Right renal cortex interstitium (tissue), 3 donors: ENCODE measurements around the gene USP12. TPM values are rescaled to one million over a fixed set of nuclear protein-coding genes. Genes with fewer than 3 reads are reported as not detected.
"Not testable (repeated sequence)": the region's sequence is repeated elsewhere in the genome, so short reads cannot be mapped to it uniquely, and the experiment has no call there.

Source experiments
- DNase-seq, 3 donors: peaks; one replicate each; pipeline ENCODE4 v3.0.0-alpha.2; 2013; ENCODE audit warnings: low read depth in 3 of 3, low spot score in 2 of 3
- polyA plus RNA-seq, 3 donors: library from polyadenylated mRNA; unstranded; fragments of 120-200 nt; gene quantifications; one replicate each; pipeline ENCODE4 v1.2.1, GENCODE V29; 2013; ENCODE audit not compliant: insufficient read length in 3 of 3

The USP12 gene
- polyA plus RNA-seq = 10 to 100 TPM; 32.2 to 36.9 (median 35.5) TPM

- DNase-seq = peak in 1 of 3 donors; percentile 24
Observed at GRCh38 chr13:27171244-27171826, at the start of gene USP12. Gene USP12 (minus strand): TSS chr13:27171811. CDS start chr13:27171639, 172 bp downstream.

- no peak for DNase-seq
Observed at GRCh38 chr13:27219611-27220010, 48.0 kb upstream of the USP12 start.

- not testable (repeated sequence) for DNase-seq
Observed at GRCh38 chr13:27218861-27219260, 47.2 kb upstream of the USP12 start.

GRCh38 chr13:27217791-27218190 lies 46.2 kb upstream of the USP12 start:
- DNase-seq = not testable (repeated sequence)

- DNase-seq = not testable (repeated sequence)
Observed at GRCh38 chr13:27213386-27213785, 41.8 kb upstream of the USP12 start.

GRCh38 chr13:27211771-27212364 lies 40.3 kb upstream of the USP12 start:
- no peak for DNase-seq

- no peak for DNase-seq
Observed at GRCh38 chr13:27211271-27211670, 39.7 kb upstream of the USP12 start.

GRCh38 chr13:27208514-27208913 lies 36.9 kb upstream of the USP12 start:
- DNase-seq = no peak

- DNase-seq = no peak
Observed at GRCh38 chr13:27203854-27204253, 32.2 kb upstream of the USP12 start.

GRCh38 chr13:27203186-27203585 lies 31.6 kb upstream of the USP12 start:
- no peak for DNase-seq

GRCh38 chr13:27201661-27202060 lies 30.1 kb upstream of the USP12 start:
- no peak for DNase-seq

- no peak for DNase-seq
Observed at GRCh38 chr13:27200413-27201070, 28.9 kb upstream of the USP12 start.

- no peak for DNase-seq
Observed at GRCh38 chr13:27199696-27200095, 28.1 kb upstream of the USP12 start.

- DNase-seq = no peak
Observed at GRCh38 chr13:27199211-27199610, 27.6 kb upstream of the USP12 start.

- DNase-seq = no peak
Observed at GRCh38 chr13:27194895-27195764, 23.5 kb upstream of the USP12 start.

- DNase-seq = no peak
Observed at GRCh38 chr13:27194209-27194608, 22.6 kb upstream of the USP12 start.

- DNase-seq = no peak
Observed at GRCh38 chr13:27193496-27193895, 21.9 kb upstream of the USP12 start.

- DNase-seq = no peak
Observed at GRCh38 chr13:27192973-27193372, 21.4 kb upstream of the USP12 start.

- not testable (repeated sequence) for DNase-seq
Observed at GRCh38 chr13:27192367-27192766, 20.8 kb upstream of the USP12 start.

- DNase-seq = no peak
Observed at GRCh38 chr13:27189192-27189591, 17.6 kb upstream of the USP12 start.

GRCh38 chr13:27188239-27188638 lies 16.6 kb upstream of the USP12 start:
- no peak for DNase-seq
